ENCODE data around the gene MMP25.

The MMP25 gene

GRCh38 chr16:3092501-3092941 lies 46.2 kb downstream of the MMP25 start:
- no peak for TF ChIP-seq CTCF (IDR thresholded peaks at IDR 0.05; ENCODE audit: extremely low read depth, missing control alignments)
- DNase-seq (ENCODE audit: low spot score) = peak; percentile 8

DNA sequence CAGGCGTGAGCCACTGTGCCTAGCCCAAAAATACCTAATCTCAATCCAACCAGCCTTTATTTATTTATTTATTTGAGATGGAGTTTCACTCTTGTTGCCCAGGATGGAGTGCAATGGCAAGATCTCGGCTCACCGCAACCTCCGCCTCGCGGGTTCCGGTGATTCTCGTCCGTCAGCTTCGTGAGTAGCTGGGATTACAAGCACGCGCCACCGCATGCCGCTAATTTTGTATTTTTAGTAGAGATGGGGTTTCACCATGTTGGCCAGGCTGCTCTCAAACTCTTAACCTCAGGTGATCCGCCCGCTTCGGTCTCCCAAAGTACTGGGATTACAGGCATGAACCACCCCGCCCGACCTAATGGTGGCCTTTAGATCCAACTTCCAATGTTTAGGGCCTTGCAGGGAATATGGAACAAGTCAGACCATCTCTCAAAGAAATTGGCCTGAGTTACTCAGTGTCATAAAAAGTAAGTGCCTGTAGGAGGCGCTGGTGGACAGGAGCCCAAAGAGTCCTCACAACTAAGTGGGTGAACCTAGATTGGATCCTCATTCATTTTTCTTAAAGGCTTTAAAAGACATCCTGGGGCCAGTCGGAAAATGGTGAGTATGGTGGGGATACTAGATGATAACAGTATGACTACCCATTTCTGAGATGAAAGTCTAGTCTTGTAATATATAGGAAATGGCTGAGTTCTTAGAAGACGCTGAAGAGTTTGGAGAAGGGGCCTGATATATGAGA lies 48.1 kb downstream of the MMP25 start:
- DNase-seq (ENCODE audit: low spot score) = peak; percentile 86
- peak; percentile 54 for TF ChIP-seq CTCF (IDR thresholded peaks at IDR 0.05; ENCODE audit: extremely low read depth, missing control alignments)

DNA sequence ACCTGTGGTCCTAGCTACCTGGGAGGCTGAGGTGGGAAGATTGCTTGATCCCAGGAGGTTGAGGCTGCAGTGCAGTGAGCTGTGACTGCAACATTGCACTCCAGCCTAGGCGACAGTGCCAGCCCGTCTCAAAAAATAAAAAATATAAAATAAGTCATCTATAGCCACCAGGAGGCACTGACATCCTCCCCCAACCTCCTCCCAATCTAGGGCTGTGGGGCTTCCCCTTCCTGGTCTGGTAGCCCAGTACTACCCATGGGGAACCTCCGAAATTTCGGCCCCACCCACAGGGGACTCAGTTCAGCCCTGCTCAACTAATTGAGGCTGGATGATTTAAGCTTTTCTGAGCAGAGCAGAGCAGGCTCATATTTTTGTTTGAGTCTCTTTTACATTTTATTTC lies 49.5 kb downstream of the MMP25 start:
- peak; percentile 6 for TF ChIP-seq CTCF (IDR thresholded peaks at IDR 0.05; ENCODE audit: extremely low read depth, missing control alignments)
- peak; percentile 93 for DNase-seq (ENCODE audit: low spot score)

DNA sequence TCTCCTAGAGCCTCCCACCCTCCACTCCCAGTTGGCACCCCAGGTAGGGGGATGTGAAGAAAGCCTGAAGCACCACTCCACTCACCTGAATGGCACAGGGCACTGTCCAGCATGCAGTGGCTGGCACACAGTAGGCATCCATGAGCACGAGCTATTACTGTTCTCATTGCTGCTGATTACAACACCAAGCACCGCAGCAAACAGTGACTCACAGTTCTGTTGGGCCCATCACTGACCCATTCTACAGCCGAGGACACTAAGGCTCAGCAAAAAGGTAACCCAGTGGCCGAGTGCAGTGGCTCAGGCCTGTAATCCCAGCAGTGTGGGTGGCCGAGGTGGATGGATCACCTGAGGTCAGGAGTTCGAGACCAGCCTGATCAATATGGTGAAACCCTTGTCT lies 50.0 kb downstream of the MMP25 start:
- no peak for TF ChIP-seq CTCF (IDR thresholded peaks at IDR 0.05; ENCODE audit: extremely low read depth, missing control alignments)
- DNase-seq (ENCODE audit: low spot score) = peak; percentile 3

DNA sequence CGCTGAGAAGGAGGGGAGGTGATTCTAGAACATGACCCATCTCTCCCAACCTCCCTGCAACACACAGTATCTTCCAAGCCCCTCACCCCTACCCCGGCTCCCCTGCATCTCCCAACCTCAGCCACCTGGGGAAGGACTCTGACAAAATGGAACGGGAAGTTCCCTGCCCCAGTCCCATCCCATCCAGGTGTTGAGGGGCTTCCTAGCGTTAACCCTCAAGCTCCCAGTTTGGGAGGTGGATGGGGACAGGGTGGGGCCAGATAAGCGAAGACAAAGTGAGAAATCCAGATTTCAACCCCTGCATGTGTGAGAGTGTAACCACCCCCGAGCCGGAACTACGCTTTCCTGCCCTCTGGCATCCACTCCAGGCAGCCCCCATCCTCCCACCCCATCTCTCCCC lies 50.9 kb downstream of the MMP25 start:
- DNase-seq (ENCODE audit: low spot score) = no peak
- no peak for TF ChIP-seq CTCF (IDR thresholded peaks at IDR 0.05; ENCODE audit: extremely low read depth, missing control alignments)

DNA sequence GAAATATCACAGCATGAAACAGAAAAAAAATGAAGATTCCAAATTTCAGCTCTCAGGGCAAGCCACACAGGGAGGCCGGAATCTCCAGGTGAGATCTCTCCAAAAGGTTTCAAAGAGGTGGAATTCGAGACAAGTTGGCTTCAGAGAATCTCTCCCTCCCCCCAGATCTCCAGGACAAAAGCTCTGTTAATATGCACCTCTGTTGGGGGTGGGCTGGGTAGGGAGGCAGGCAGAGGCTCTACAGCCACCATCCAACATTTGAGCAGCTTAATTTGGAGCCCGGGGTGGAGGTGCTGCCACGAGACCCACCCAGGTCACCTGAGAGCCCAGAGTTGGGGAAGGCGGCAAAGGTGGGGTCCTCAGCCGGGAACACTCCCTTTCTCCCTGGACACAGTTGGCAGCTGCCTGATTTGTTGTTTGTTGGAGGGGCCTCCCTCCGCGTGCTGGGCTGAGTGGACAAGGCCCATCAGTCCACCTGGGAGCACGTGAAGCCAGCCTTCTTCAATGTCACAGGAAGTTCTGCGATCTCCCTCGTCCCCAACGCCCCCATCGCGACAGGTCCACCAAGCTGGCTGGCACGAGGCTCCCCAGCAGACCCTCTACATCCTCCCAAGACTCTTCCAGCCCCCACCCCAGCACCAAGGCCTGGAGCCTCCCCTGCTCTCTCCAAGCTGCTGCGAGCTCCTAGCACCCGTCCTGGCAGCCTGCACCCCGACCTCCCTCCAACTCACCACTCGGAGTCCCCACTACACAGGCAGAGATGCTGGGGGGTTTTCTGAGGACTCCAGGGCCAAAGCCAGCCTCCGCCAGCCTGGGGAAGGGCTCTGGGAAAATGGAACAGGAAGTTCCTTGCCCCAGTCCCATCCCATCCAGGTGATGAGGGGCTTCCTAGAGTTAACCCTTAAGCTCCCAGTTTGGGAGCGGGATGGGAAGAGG lies 52.4 kb downstream of the MMP25 start, which contains the start of gene ZSCAN10:
Gene ZSCAN10 (minus strand): TSS at position 836 of the 936 bp plus-strand sequence. CDS start 6,357 bp downstream, outside the sequence.
- no peak for DNase-seq (ENCODE audit: low spot score)
- no peak for TF ChIP-seq CTCF (IDR thresholded peaks at IDR 0.05; ENCODE audit: extremely low read depth, missing control alignments)

GRCh38 chr16:3099395-3099731 lies 53.0 kb downstream of the MMP25 start:
- no peak for DNase-seq (ENCODE audit: low spot score)
- TF ChIP-seq CTCF (IDR thresholded peaks at IDR 0.05; ENCODE audit: extremely low read depth, missing control alignments) = no peak

Measured in GM20000 (cell line).